Bladder microvascular endothelial cell (primary cell): ENCODE measurements around the gene SYT8. TPM values are rescaled to one million over a fixed set of nuclear protein-coding genes. Genes with fewer than 3 reads are reported as not detected.

ENCODE experiments used
- total RNA-seq: library from RNA; depleted of rRNA; stranded (reverse); fragments of >200 nt; gene quantifications from 2 replicates; pipeline ENCODE4 v1.2.3, GENCODE V29; 2014

Gene SYT8, protein sequence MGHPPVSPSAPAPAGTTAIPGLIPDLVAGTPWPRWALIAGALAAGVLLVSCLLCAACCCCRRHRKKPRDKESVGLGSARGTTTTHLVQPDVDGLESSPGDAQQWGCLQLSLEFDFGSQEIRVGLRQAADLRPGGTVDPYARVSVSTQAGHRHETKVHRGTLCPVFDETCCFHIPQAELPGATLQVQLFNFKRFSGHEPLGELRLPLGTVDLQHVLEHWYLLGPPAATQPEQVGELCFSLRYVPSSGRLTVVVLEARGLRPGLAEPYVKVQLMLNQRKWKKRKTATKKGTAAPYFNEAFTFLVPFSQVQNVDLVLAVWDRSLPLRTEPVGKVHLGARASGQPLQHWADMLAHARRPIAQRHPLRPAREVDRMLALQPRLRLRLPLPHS
- total RNA-seq, result 0.06 TPM in 1 of 2 replicates, not detected in the other

DNA sequence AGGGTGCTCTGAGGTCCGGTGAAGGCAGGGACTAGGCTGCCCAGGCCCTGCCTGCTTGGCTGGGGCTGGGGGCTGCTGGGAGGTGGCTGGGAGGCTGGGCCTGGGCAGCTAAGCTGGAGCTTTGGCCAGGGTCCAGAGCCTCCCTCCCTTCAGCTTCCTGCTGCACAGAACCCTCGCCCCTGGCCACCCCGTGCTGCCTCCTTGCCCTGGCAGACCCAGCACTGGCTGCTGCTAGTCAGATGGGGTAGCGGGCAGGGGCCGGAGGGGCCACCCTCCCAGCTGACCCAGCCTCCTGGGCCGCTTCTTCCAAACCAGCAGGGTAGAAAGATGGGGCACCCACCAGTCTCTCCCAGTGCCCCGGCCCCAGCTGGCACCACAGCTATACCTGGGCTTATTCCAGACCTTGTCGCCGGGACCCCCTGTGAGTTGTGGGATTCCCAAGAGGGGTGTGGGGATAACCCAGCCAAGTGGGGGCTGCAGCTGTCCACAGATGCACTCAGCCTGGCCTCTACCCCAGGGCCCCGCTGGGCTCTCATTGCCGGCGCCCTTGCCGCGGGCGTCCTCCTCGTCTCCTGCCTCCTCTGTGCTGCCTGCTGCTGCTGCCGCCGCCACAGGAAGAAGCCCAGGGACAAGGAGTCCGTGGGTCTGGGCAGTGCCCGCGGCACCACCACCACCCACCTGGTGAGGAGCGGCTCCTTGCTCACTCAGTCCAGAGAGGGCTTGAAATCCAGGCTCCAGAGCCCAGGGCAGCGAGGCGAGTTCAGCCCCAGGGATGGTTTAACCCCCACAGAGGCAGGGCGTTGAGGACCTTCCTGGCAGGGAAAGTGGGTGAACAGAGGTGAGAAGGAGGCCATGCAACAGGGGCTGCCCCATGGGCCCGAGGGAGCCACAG is at the start of gene SYT8:
Gene SYT8 (plus strand): TSS at position 212 of the 892 bp plus-strand sequence. CDS start 116 bp downstream, at position 328.

DNA sequence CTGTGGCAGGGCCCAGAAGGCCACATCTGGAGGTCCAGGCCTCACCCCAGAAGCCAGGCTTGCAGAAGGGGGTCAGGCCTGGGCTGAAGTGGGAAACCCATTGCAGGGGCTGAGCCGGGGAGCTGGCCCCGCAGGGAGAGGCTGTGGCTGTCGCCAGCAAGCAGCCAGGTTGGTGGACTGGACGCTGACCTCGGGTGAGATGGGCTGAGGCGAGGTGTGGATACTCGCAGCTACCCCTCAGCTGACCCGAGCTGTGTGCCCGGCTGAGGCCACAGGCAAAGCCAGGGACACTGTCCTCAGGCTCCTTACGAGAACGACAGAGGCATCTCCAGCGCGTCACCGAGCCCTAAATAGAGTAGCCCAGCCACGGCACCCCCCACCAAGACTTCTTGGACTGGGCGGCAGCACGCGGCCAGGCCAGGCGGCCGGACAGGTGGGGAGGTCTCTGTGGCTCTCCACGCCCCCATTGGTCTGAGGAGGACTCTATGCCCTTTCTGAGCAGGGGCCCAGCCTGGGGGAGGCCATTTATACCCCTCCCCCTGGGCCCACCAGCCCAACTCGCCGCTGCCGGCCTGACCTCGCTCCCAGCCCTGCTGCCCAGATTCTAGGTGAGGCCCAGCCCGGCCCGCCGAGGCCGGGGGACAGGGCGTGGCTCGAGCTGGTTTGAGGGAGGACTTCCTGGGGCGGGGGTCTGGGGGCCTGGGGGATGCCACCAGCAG is 3.8 kb downstream of the SYT8 start, which contains the start of gene TNNI2:
Gene TNNI2 (plus strand): TSS at position 556 of the 719 bp plus-strand sequence. CDS start 716 bp downstream, outside the sequence.

DNA sequence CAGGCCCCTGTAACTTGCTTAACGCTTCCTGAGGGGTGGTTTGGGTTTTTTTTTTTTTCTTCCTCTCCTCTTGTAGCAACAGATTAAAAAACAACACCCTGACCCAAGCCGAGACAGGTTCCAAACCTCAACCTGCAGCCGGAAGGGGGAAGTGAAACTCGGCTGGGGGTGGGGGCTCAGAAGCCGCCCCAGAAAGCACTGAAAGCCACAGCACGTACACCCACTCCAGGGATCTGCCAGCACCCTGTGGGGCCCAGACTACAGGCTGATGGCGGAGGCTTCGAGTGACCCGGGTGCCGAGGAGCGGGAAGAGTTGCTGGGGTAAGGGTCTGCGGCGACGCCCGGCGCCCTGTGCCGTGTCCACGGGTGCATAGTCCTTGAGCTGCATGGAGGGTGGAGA is 18.1 kb downstream of the SYT8 start, which contains the start of gene LSP1:
Gene LSP1 (plus strand): TSS at position 208 of the 400 bp plus-strand sequence. CDS start 61 bp downstream, at position 269.

Other genes with a start within 250 kb of the SYT8 start
- gene KRTAP5-1, start 249.7 kb upstream of the SYT8 start, total RNA-seq, result not detected in 2 replicates
- not detected in 2 replicates for gene KRTAP5-2, start 236.7 kb upstream of the SYT8 start, total RNA-seq
- not detected in 2 replicates for gene KRTAP5-3, start 226.5 kb upstream of the SYT8 start, total RNA-seq
- gene KRTAP5-4, start 212.9 kb upstream of the SYT8 start, total RNA-seq, result not detected in 2 replicates
- not detected in 2 replicates for gene KRTAP5-5, start 205.2 kb upstream of the SYT8 start, total RNA-seq
- not detected in 2 replicates for gene KRTAP5-6, start 137.8 kb upstream of the SYT8 start, total RNA-seq
- gene IFITM10, start 84.4 kb upstream of the SYT8 start, total RNA-seq, result 0.25 TPM in 1 of 2 replicates, not detected in the other
- gene CTSD, start 71.1 kb upstream of the SYT8 start, total RNA-seq, result 74.3 and 690 TPM in 2 replicates
- not detected in 2 replicates for gene TNNI2, start 4.0 kb downstream of the SYT8 start, total RNA-seq
- 0.31 and 0.32 TPM in 2 replicates for gene LSP1, start 18.1 kb downstream of the SYT8 start, total RNA-seq
- not detected in 2 replicates for gene PRR33, start 56.9 kb downstream of the SYT8 start, total RNA-seq
- 2.1 TPM in 1 of 2 replicates, not detected in the other for gene TNNT3, start 84.7 kb downstream of the SYT8 start, total RNA-seq
- gene MRPL23, start 112.3 kb downstream of the SYT8 start, total RNA-seq, result 31.6 and 125 TPM in 2 replicates
- gene H19, start 162.9 kb downstream of the SYT8 start, total RNA-seq, result 131 and 217 TPM in 2 replicates